Loucy (cell line): ENCODE measurements around the gene PDK1.
"Not testable (repeated sequence)": the region's sequence is repeated elsewhere in the genome, so short reads cannot be mapped to it uniquely, and the experiment has no call there.

Experiments
- H2AFZ ChIP-seq: fragments of 200-600 bp; sonication (generic); 2 replicates; pipeline ENCODE4 v1.6.0; 2016; ENCODE audit warnings: antibody characterized with exemption, mild to moderate bottlenecking, low read length, moderate library complexity
- H3F3A ChIP-seq: fragments of 200-600 bp; 2 replicates; pipeline ENCODE4 v1.6.0; 2016; ENCODE audit warnings: antibody characterized with exemption, low read depth, mild to moderate bottlenecking
- H3K27me3 ChIP-seq: fragments of 200-600 bp; sonication (generic); 2 replicates; pipeline ENCODE4 v1.6.1; 2014; ENCODE audit warnings: low read length, mild to moderate bottlenecking; ENCODE audit not compliant: insufficient read depth, poor library complexity, severe bottlenecking
- H3K36me3 ChIP-seq: fragments of 200-600 bp; sonication (generic); 2 replicates; pipeline ENCODE4 v1.6.1; 2016; ENCODE audit warnings: low read length; ENCODE audit not compliant: insufficient read depth
- H3K4me1 ChIP-seq: fragments of 200-600 bp; sonication (generic); 2 replicates; pipeline ENCODE4 v1.5.1; 2014; ENCODE audit warnings: low read length, mild to moderate bottlenecking; ENCODE audit not compliant: insufficient read depth, poor library complexity, severe bottlenecking
- H3K4me2 ChIP-seq: fragments of 200-600 bp; sonication (generic); 2 replicates; pipeline ENCODE4 v1.6.0; 2014; ENCODE audit warnings: antibody characterized with exemption, low read length, low read depth, mild to moderate bottlenecking; ENCODE audit not compliant: poor library complexity, severe bottlenecking
- H3K4me3 ChIP-seq: fragments of 200-600 bp; sonication (generic); 2 replicates; pipeline ENCODE4 v1.5.1; 2014; ENCODE audit warnings: low read length, mild to moderate bottlenecking, mixed read lengths; ENCODE audit not compliant: poor library complexity, severe bottlenecking
- H3K79me2 ChIP-seq: fragments of 200-600 bp; sonication (generic); 2 replicates; pipeline ENCODE4 v1.6.1; 2014; ENCODE audit warnings: low read length; ENCODE audit not compliant: insufficient read depth
- H3K9ac ChIP-seq: fragments of 200-600 bp; sonication (generic); 2 replicates; pipeline ENCODE4 v1.6.0; 2014; ENCODE audit warnings: mild to moderate bottlenecking, low read depth, low read length, moderate library complexity; ENCODE audit not compliant: poor library complexity, severe bottlenecking
- H3K9me2 ChIP-seq: fragments of 200-600 bp; sonication (generic); replicated peaks from 2 replicates; pipeline ENCODE4 v1.6.1; 2016; ENCODE audit warnings: low read depth, low read length, mixed read lengths
- H3K9me3 ChIP-seq: fragments of 200-600 bp; sonication (generic); 2 replicates; pipeline ENCODE4 v1.6.1; 2014; ENCODE audit warnings: mild to moderate bottlenecking, antibody characterized with exemption, low read length, low read depth; ENCODE audit not compliant: insufficient read depth
- H4K20me1 ChIP-seq: fragments of 200-600 bp; sonication (generic); 2 replicates; pipeline ENCODE4 v1.6.0; 2014; ENCODE audit warnings: antibody characterized with exemption, low read length, mild to moderate bottlenecking; ENCODE audit not compliant: insufficient read depth, poor library complexity, severe bottlenecking
- EZH2phosphoT487 ChIP-seq: fragments of 200-600 bp; IDR thresholded peaks from 2 replicates; pipeline ENCODE4 v1.6.1; 2018; ENCODE audit warnings: antibody characterized with exemption, mild to moderate bottlenecking, moderate library complexity, borderline replicate concordance
- TF ChIP-seq, protein P1 (sequence below): fragments of 200-600 bp; sonication (generic); conservative IDR thresholded peaks from 2 replicates; pipeline ENCODE4 v1.5.1; 2014; ENCODE audit warnings: mild to moderate bottlenecking, antibody characterized with exemption, low read length

The PDK1 gene

DNA sequence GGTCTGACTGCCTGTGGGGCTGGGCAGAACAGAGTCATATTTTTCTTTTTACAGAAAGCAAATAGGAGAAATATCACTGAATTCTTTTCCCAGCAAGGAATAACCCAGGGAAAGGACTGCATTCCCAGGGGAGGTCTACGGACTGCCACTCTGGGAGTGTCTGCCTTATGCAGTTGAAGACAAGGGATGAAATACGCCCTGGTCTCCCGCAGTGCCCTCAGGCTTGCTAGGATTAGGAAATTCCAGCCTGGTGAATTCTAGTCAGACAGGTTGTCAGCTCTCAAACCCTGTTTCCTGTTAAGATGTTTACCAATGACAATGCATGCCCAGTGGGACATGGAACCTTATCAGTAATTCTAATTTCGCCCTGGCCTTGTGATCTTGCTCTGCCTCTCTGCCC is 30.3 kb upstream of the PDK1 start:
- TF ChIP-seq EZH2phosphoT487, result no peak
- TF ChIP-seq, protein P1, sequence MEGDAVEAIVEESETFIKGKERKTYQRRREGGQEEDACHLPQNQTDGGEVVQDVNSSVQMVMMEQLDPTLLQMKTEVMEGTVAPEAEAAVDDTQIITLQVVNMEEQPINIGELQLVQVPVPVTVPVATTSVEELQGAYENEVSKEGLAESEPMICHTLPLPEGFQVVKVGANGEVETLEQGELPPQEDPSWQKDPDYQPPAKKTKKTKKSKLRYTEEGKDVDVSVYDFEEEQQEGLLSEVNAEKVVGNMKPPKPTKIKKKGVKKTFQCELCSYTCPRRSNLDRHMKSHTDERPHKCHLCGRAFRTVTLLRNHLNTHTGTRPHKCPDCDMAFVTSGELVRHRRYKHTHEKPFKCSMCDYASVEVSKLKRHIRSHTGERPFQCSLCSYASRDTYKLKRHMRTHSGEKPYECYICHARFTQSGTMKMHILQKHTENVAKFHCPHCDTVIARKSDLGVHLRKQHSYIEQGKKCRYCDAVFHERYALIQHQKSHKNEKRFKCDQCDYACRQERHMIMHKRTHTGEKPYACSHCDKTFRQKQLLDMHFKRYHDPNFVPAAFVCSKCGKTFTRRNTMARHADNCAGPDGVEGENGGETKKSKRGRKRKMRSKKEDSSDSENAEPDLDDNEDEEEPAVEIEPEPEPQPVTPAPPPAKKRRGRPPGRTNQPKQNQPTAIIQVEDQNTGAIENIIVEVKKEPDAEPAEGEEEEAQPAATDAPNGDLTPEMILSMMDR, result no peak
- Histone ChIP-seq H4K20me1 (no peaks in the 10 kb centered on the region), H3K9me2 (no peaks in the 10 kb centered on the region), H3K4me2 (no peak overlapping the region), H3K9me3 (peaks cover 17% of the 10 kb centered on the region; the same call in 1 of the 2 replicates), H3K4me3 (no peak overlapping the region), H3K79me2 (no peaks in the 10 kb centered on the region), H3K27me3 (no peaks in the 10 kb centered on the region), H3K36me3 (peaks cover 8% of the 10 kb centered on the region; the same call in 1 of the 2 replicates), H3F3A (no peaks in the 10 kb centered on the region), H3K4me1 (no peaks in the 10 kb centered on the region), H2AFZ (no peak overlapping the region), H3K9ac (no peak overlapping the region)

DNA sequence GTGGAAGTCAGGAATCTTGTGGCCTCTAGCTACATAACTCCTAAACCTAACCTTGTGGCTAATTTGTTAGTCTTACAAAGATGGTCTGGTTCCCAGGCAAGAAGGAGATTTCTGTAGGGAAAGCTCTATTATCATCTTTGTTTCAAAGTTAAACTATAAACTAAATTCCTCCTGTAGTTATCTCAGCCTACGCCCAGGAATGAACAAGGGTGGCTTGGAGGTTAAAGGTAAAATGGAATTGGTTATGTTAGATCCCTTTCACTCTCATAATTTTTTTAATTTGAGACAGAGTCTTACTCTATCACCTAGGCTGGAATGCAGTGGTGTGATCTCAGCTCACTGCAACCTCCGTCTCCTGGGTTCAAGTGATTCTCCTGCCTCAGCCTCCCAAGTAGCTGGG is 24.6 kb upstream of the PDK1 start:
- no peak overlapping the region for H3K4me3 ChIP-seq
- no peaks in the 10 kb centered on the region for H3K4me1 ChIP-seq
- peaks cover 11% of the 10 kb centered on the region; the same call in 1 of the 2 replicates for H3K36me3 ChIP-seq
- no peaks in the 10 kb centered on the region for H3K79me2 ChIP-seq
- H2AFZ ChIP-seq, result no peak overlapping the region
- no peaks in the 10 kb centered on the region for H3K27me3 ChIP-seq
- peaks cover 22% of the 10 kb centered on the region; the same call in 1 of the 2 replicates for H3K9me3 ChIP-seq
- H4K20me1 ChIP-seq, result no peaks in the 10 kb centered on the region
- H3K9me2 ChIP-seq, result no peaks in the 10 kb centered on the region
- no peak overlapping the region for H3K9ac ChIP-seq
- H3K4me2 ChIP-seq, result no peak overlapping the region
- TF ChIP-seq, protein P1, result no peak
- TF ChIP-seq EZH2phosphoT487, result no peak
- no peaks in the 10 kb centered on the region for H3F3A ChIP-seq

DNA sequence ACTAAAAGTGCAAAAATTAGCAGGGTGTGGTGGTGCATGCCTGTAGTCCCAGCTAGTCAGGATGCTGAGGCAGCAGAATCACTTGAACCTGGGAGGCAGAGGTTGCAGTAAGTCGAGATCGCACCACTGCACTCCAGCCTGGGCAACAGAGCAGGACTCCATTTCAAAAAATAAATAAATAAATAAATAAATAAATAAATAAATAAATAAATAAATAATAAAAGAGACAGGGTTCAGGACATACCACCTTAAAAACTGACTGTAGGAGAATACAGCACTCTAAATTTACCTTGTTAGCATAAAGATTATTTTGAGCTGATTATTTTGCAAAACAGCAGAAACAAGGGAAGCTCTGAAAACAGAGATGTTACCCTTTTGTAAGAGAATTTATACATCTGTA is 23.4 kb upstream of the PDK1 start:
- not testable (repeated sequence) for H3K9me2 ChIP-seq, H3K79me2 ChIP-seq, H2AFZ ChIP-seq, H4K20me1 ChIP-seq, H3K4me1 ChIP-seq, H3K27me3 ChIP-seq, H3F3A ChIP-seq, H3K9ac ChIP-seq, H3K4me2 ChIP-seq, H3K4me3 ChIP-seq
- peaks cover 15% of the 10 kb centered on the region; the same call in 1 of the 2 replicates for H3K9me3 ChIP-seq
- peaks cover 11% of the 10 kb centered on the region; the same call in 1 of the 2 replicates for H3K36me3 ChIP-seq

DNA sequence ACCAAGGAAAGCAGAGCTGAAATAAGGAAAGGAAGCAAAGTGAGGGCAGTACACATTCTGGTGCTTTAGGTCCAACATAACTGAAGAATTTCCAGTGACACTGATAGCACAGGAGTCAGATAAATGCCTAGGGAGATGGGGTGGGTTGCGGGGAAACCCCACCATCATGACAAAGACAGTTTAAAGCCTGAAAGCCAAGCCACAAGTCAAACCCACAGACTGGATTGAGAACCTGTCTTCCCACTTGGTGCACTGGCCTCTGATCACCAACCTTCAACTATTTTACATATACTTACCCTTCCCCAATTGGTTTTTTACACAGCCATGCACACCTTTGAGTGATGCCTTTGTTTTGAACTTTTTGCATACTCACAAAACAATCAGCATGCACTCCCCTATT is 22.2 kb upstream of the PDK1 start:
- Histone ChIP-seq H3K9me2 (no peaks in the 10 kb centered on the region), H4K20me1 (no peaks in the 10 kb centered on the region), H3K36me3 (peaks cover 11% of the 10 kb centered on the region; the same call in 1 of the 2 replicates), H3K79me2 (no peaks in the 10 kb centered on the region), H3K27me3 (no peaks in the 10 kb centered on the region), H2AFZ (no peak overlapping the region), H3F3A (no peaks in the 10 kb centered on the region), H3K4me2 (no peak overlapping the region), H3K9ac (no peak overlapping the region), H3K4me1 (no peaks in the 10 kb centered on the region), H3K4me3 (no peak overlapping the region), H3K9me3 (peaks cover 15% of the 10 kb centered on the region; the same call in 1 of the 2 replicates)
- no peak for TF ChIP-seq EZH2phosphoT487
- TF ChIP-seq, protein P1, result no peak
